NOMO-1 (cell line): Measurements from ENCODE around the gene FSD2.
A peak's percentile ranks its signal among the peaks of the same experiment; 100 is the strongest.

Source experiments
- DNase-seq, 2 experiments: peaks; one replicate each; lab custom pipeline; 2025; ENCODE audit not compliant: unreplicated experiment in 2 of 2; lab: John Stamatoyannopoulos, UW

Gene FSD2, protein sequence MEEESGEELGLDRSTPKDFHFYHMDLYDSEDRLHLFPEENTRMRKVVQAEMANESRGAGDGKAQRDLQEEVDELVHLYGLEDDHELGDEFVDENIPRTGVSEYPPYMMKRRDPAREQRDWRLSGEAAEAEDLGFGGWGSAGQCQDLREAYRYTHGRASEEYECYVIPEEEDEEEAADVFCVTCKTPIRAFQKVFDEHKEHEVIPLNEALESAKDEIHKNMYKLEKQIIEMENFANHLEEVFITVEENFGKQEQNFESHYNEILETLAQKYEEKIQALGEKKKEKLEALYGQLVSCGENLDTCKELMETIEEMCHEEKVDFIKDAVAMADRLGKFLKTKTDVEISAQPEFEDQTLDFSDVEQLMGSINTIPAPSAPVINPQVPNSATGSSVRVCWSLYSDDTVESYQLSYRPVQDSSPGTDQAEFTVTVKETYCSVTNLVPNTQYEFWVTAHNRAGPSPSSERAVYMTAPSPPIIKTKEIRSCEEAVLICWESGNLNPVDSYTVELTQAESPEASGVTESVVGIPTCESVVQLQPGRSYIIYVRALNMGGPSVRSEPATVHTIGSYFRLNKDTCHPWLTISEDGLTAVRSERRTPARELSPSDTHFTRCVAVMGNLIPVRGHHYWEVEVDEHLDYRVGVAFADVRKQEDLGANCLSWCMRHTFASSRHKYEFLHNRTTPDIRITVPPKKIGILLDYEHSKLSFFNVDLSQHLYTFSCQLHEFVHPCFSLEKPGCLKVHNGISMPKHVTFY

DNA sequence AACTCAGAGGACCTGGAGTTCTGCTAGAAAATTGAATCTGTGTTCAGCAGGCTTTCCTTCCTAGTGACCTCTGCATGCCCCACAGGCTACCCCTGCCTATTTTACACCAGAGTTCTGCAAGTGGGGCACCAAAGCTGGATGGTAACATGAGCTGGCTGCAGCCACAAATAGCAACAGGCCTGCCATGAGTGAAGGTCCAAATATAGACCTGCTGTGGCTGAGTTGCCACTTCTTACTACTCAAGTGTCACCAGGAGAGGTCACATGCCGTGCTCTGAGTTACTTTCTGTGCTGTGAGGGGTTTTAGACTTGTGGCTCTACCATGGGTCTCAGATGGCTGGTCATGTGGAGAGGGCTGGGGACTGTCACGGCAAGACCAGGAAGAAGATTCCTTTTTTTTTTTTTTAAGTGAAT, at the start of gene FSD2:
Gene FSD2 (minus strand): TSS at position 76 of the 413 bp plus-strand sequence. CDS start 18,679 bp downstream, outside the sequence.
- peak; percentile 38 to 64 for DNase-seq

DNA sequence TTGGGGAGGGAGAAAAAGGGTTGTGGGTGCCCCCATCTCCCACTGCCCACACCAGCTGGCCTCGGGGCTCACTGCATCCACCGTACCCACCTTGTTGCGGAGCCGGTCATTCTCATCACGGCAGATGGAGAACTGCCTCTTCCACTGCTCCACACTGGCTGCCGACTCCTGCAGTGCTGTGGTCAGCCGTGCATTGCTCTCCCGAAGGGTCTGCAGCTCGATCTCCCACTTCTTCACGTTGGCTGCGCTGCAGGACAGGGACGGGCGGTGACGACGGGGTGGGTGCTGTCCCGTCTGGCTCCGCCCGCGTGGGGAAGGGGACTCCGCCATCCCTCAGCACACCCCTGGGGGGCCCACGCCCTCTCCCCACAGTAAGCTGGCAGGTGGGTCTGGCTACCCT, 48.7 kb upstream of the FSD2 start:
- DNase-seq = no peak

DNA sequence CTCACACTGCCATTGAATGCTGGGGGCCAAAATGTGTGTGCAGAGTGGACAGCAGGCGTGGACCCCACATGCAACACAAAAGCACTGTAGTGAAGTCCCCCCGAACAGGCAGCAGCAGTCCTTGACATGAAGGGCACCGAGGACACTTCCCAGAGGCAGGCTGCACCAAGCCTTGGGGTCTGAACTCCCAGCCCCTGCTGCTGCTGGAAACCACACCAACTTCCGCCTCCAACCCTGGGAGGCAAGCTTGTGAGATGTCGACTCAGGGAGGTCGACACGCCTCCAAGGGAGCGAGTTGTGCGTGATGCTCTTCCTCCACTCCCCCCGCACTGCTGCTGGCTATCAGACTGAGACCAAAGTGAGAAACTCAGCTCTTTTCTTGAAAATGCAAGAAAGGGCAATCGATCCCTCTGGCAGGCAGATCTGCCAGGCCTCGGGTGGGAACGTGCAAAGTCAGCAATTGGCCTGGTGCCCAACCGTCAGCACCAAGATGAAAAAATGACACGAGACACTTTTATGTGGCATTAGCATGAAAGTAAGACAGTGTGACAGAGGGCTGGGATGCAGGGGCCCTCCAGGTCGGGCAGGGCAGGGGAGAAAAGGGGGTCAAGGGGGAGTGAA, 47.2 kb upstream of the FSD2 start:
- no peak for DNase-seq

GRCh38 chr15:82851981-82852511, 46.2 kb upstream of the FSD2 start:
- no peak for DNase-seq

- DNase-seq = no peak
These were observed 45.5 kb upstream of the FSD2 start for GRCh38 chr15:82851306-82851850.

DNA sequence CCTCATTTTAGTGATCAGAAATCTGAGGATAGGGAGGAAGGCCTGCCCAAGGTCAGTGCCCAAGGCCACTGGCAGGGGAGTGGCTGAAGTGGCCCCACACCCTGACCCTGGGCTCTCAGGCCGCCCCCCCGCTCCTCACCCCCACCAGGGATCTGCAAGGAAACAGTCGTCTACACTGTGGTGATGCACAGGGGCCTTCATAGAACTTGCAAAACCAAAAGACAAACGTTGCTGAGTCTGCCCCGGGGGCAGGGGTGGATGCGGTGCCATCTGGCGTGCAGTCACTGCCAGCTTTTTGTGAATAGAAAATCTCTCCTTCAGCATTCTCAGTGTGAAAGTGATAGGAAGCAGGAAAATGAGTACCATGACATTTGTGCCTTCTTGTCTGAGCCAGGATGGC, 44.9 kb upstream of the FSD2 start:
- no peak for DNase-seq

DNA sequence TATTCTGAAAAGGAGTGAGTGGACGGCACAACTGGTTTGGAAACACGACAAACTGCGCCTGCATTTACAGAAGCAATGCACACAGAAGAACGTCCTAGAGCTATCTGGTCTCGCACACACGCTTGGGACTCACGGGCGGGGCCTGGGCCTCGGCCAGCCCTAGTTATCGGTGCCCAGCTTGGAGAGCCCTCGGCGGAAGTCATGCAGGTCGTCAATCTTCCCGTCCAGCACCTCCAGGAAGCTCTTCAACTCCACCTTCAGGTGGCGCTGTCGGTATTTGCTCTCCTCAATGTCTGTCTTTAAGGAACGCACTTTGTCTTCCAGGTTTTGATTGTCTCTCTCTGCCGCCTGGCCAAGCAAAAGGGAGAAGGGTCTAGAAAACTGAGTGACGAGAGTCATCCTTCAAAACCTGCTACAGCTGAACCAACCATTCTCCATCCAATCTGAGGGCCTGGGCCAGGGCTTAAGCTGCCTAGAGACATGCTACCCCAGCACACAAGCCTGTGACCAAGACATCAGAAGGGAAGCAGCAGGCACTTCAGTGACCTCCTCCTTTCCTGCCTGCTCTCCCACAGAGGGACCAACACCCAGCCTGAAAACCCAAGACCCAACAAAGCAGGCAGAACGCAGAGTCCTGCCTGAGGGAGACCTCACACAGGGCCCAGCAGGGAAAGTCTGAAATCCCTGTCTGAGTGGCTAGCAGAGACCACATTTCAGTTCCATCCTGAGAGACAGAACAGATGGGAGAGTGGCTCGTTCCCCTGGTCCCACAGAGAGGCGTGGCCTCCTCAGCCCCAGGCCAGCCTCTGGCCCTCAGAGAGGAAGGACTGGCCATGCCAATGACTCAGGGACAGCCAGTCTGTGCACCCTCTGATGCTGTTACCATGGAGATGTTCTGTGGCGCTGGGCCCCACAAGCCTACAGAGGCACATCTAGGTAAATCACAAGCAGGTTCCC, 44.0 kb upstream of the FSD2 start:
- peak; percentile 90 to 94 for DNase-seq

- DNase-seq = no peak
These were observed 42.5 kb upstream of the FSD2 start for GRCh38 chr15:82848241-82848993.

DNA sequence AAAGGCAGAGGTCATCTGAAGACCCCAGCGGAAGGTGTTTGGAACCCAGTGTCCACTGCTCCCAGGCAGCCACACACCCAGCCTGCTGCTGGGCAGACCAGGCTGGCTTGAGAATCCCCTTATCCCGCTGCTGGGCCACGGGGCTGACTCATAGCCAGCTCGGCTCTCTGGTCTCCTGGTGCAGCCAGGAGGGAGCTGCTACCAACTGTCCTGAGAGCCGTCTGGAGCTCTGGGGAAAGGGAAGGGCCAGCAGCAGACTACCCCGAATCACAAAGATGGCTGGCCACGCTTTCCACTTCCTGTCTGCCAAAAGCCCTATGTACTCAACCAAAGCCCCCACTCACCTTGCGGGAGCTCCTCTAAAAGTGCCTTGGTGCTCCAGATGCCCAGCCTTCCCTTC, 41.8 kb upstream of the FSD2 start:
- no peak for DNase-seq

- DNase-seq = no peak
These were observed 40.8 kb upstream of the FSD2 start for GRCh38 chr15:82846621-82847020.

GRCh38 chr15:82845686-82846085, 39.8 kb upstream of the FSD2 start:
- DNase-seq = no peak

- DNase-seq = peak; percentile 47 to 57
These were observed 37.7 kb upstream of the FSD2 start for GRCh38 chr15:82843566-82843965.

DNA sequence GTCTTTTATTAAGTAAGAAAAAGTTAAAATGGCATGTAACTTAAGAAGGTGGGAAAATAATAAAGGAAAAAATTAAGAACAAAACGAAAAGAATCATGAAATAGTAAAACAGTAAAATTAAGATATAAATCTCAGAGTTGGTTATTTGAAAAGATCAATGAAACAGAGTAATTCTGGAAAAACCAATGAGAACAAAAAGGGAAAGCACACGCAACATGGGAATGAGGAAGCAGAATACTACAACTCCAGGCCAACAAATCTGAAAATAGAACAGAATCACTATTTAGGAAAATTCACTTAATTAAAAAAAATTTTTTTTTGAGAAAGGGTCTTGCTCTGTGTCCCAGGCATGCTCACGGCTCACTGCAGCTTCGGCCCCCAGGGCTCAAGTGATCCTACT, 34.3 kb upstream of the FSD2 start:
- no peak for DNase-seq

DNA sequence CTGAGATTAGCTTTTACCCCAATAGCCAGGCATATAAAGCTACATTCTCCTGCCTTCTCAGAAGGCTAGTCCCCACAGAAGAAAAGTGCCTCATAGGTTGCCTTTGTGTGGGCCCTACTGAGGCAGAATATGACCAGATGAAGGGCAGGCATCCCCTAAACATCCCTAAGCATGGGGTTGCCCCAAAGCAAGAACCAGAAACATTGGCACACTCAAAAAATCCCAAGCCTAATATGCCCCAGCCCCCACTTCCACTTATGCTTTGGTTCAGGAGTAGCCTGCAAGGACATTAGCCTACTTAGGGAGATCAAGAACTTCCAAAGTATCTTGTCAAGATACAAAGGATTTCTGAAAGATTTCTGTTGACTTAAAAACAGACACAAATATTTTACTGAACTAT, 33.3 kb upstream of the FSD2 start:
- DNase-seq = no peak

DNA sequence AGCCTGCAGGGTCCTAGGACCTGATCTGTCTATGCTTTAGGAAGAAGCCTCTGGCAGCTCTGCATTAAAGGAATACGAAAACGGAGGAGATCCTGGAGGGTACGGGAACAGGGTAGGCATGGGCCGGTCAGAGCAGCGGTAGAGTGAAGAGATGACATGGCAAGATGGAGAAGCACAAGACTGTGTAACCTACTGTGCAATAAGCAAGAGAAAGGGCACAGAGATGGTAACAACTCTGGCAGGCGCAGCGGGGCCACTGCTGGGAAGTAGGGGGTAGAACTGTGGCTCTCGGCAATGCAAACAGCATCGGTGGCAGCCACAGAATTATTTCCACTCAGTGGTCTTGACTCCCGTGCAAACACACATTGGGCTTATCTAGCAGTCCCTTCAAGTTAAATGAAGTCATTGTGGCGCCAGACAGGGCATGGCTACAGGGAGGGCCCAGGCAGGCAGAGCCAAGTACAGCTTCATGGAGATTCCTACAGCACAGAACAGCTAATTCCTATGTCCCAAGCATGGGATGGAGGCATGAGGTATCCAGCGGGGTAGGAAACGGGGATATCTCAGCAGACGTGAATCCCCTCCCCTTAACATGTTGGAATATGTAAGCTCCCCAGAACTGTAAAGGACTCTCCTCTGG, 32.3 kb upstream of the FSD2 start:
- DNase-seq = no peak

DNA sequence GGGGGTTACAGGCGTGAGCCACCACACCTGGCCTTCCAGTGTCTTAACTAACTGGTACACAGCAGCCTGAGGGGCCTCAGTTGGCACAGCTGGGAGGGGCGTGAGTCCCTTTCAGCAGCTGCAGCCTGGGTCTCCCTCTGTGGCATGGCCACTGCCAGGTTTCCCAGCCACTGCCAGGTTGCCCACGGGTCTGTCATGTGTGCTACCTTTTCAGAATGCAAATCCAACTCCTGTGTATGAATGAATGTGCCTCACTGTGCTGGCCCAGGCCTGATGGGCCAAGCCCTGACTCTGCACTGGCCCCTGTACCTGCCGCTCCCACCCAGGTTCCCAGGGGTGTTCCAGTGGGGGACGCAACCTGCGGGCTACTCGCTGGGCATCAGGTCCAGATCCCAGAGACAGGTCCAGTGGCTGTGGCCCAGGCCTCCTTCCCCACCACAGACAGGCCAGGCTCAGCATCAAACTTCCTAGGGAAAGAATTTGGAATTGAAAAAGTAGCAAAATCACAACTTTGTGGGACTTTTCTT, 29.6 kb upstream of the FSD2 start:
- no peak for DNase-seq

GRCh38 chr15:82833362-82833682, 27.5 kb upstream of the FSD2 start:
- no peak for DNase-seq

- peak; percentile 84 to 97 for DNase-seq
These were observed 26.9 kb upstream of the FSD2 start for GRCh38 chr15:82832601-82833361.
